ENCODE results near the gene DYNC1I2.

DYNC1I2 gene

DNA sequence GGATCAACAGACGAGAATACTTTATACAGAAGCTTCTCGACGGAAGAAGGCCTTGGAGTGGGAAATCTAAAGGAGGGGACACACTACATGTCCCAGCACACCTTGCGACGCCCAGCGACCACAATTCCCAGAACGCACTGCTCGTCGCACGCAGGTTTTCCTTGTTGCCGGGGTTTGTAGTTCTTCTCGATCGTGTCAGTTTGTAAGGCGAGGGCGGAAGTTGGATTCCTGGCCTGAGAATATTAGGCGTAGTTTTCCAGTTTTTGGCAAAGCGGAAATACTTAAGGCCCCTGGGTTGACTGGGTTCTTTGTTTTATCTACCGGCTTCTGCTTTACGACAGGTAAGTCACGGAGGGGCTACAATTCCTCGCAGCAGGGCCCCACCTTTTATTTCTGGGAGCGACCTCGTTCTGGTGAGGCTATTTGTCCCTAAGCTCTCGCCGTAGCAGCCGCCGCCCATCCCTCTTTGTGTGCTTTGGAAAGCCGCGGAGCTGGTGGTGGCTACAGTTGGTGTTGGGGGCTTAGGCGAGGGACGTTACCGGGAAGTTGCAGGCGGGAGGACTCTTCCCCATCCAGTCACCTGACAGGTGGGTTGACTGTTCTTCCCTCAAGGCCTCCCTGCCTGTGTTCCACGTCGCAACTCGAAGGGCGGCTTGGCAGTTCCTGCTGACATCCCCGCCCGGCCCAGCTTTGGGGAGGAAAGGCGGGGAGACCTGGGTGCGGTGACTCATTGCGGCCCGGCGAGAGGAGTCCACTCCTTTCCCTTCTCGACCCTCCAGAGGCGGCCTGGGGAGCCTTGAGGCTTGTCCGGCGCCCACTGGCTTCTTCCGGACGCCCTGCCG lies at the start of gene DYNC1I2:
DYNC1I2 (plus strand) TSS at position 183 of the 842 bp plus-strand sequence. CDS start 2,687 bp downstream, outside the sequence.
- Histone ChIP-seq H3K9ac (ENCODE audit: low read length) (peak within 1 kb of the TSS; percentile 10), H3K36me3 (ENCODE audit: control insufficient read depth, insufficient read depth, low read length) (no peaks in the 10 kb centered on the region), H3K4me3 (ENCODE audit: low read length) (peak within 1 kb of the TSS; percentile 75), H3K27me3 (ENCODE audit: control insufficient read depth, insufficient read depth, low read length) (no peaks in the 10 kb centered on the region), H3K27ac (ENCODE audit: low read depth, low read length) (peak within 1 kb of the TSS; percentile 79), H3K4me1 (ENCODE audit: control insufficient read depth, insufficient read depth, low read length) (peaks cover 7% of the 10 kb centered on the region)

DNA sequence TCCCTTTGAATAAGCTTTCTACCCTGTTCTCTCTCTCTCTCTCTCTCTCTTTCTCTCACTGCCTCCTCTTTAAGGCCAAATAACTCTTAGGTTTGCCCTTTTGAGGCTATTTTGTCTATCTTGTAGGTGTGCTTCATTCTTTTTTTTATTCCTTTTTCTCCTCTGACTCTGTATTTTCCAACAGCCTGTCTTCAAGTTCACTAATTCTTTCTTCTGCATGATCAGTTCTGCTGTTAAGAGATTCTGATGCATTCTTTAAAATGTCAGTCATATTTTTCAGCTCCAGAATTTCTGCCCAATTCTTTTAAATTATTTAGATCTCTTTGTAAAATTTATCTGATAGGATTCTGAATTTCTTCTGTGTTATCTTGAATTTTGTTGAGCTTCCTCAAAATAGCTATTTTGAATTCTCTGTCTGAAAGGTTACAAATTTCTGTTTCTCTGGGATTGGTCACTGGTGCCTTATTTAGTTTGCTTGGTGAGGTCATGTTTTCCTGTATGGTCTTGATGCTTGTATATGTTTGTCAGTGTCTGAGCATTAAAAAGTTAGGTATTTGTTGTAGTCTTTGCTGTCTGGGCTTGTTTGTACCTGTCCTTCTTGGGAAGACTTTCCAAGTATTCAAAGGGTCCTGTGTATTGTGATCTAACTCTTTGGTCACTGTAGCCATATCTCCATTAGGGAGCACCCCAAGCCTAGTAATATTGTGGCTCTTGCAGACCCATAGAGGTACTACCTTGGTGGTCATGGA lies 35.4 kb upstream of the DYNC1I2 start:
- Histone ChIP-seq H3K36me3 (ENCODE audit: control insufficient read depth, insufficient read depth, low read length) (no peaks in the 10 kb centered on the region), H3K27me3 (ENCODE audit: control insufficient read depth, insufficient read depth, low read length) (peaks cover 3% of the 10 kb centered on the region), H3K4me1 (ENCODE audit: control insufficient read depth, insufficient read depth, low read length) (no peaks in the 10 kb centered on the region)

GRCh38 chr2:171652416-171652785 lies 34.9 kb upstream of the DYNC1I2 start:
- Histone ChIP-seq H3K36me3 (ENCODE audit: control insufficient read depth, insufficient read depth, low read length) (no peaks in the 10 kb centered on the region), H3K27me3 (ENCODE audit: control insufficient read depth, insufficient read depth, low read length) (peaks cover 3% of the 10 kb centered on the region), H3K4me1 (ENCODE audit: control insufficient read depth, insufficient read depth, low read length) (no peaks in the 10 kb centered on the region), H3K9ac (ENCODE audit: low read length) (no peak overlapping the region), H3K27ac (ENCODE audit: low read depth, low read length) (no peak overlapping the region), H3K4me3 (ENCODE audit: low read length) (no peak overlapping the region)

More for the DNA sequence above, 35.4 kb upstream of the DYNC1I2 start:
- H3K9ac ChIP-seq (ENCODE audit: low read length), result no peak overlapping the region
- no peak overlapping the region for H3K4me3 ChIP-seq (ENCODE audit: low read length)
- no peak overlapping the region for H3K27ac ChIP-seq (ENCODE audit: low read depth, low read length)

DNA sequence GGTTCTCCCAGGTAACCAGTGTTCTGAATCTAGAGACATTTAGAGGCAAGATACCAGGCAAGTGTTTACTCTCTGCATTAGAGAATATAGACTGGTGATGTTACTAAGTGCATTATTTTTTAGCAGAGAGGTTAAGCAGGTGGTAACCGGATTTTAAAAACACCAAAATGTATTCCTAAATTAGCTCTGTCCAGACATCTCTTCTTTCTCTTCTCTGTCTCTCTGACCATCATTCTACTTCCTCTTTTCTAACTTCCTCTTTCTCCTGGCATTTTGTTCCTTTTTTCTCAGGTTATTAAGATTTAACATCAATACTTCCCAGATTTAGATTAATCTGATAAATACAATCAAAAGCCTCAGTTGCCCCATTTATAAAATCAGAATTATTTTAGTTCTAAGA lies 31.7 kb upstream of the DYNC1I2 start:
- Histone ChIP-seq H3K27ac (ENCODE audit: low read depth, low read length) (no peak overlapping the region), H3K4me1 (ENCODE audit: control insufficient read depth, insufficient read depth, low read length) (no peaks in the 10 kb centered on the region), H3K36me3 (ENCODE audit: control insufficient read depth, insufficient read depth, low read length) (no peaks in the 10 kb centered on the region), H3K27me3 (ENCODE audit: control insufficient read depth, insufficient read depth, low read length) (peaks cover 3% of the 10 kb centered on the region), H3K9ac (ENCODE audit: low read length) (no peak overlapping the region), H3K4me3 (ENCODE audit: low read length) (no peak overlapping the region)

DNA sequence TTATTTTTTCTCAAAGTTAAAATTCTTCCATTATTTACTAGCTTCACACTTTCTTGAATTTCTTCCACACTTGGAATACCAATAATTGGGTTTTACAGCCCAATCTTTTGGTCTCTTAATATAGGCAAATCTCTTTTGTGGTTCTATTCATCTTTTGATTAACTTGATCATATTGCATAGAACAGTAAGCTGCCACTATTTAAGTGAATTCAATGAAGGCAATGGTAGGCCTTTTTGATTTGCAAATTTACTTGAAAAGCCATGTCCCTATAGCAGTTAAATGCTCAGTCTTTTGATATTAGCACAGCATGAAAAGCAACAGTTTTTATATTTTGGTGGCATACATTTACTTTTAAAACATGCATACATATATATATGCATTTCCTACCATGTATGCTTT lies 20.2 kb upstream of the DYNC1I2 start:
- no peak overlapping the region for H3K9ac ChIP-seq (ENCODE audit: low read length)
- no peaks in the 10 kb centered on the region for H3K4me1 ChIP-seq (ENCODE audit: control insufficient read depth, insufficient read depth, low read length)
- no peaks in the 10 kb centered on the region for H3K36me3 ChIP-seq (ENCODE audit: control insufficient read depth, insufficient read depth, low read length)
- H3K4me3 ChIP-seq (ENCODE audit: low read length), result no peak overlapping the region
- H3K27me3 ChIP-seq (ENCODE audit: control insufficient read depth, insufficient read depth, low read length), result no peaks in the 10 kb centered on the region
- H3K27ac ChIP-seq (ENCODE audit: low read depth, low read length), result no peak overlapping the region

- Histone ChIP-seq H3K27me3 (ENCODE audit: control insufficient read depth, insufficient read depth, low read length) (no peaks in the 10 kb centered on the region), H3K9ac (ENCODE audit: low read length) (no peak overlapping the region), H3K36me3 (ENCODE audit: control insufficient read depth, insufficient read depth, low read length) (no peaks in the 10 kb centered on the region), H3K4me3 (ENCODE audit: low read length) (no peak overlapping the region), H3K27ac (ENCODE audit: low read depth, low read length) (no peak overlapping the region), H3K4me1 (ENCODE audit: control insufficient read depth, insufficient read depth, low read length) (no peaks in the 10 kb centered on the region)
These were observed 19.1 kb upstream of the DYNC1I2 start for GRCh38 chr2:171668183-171668582.

DNA sequence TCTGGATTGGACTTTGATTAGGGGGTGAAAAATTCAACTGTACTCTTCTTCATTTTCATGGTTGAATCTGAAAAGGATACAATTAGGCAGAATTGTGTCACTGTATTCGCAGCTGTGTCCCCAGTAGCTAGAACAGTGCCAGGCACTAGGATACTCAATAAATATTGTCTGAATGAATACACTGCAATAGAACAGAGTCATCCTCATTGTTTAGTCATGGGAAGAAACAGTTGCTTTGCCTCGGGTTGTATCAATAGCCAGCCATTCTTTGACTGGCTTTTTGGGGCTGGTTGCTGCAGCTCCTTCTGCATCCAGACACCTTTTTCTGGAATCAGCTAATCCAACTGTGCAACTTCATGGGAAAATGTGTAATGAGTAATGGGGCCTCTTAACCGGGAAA lies 18.1 kb upstream of the DYNC1I2 start:
- Histone ChIP-seq H3K27ac (ENCODE audit: low read depth, low read length) (no peak overlapping the region), H3K4me1 (ENCODE audit: control insufficient read depth, insufficient read depth, low read length) (no peaks in the 10 kb centered on the region), H3K27me3 (ENCODE audit: control insufficient read depth, insufficient read depth, low read length) (no peaks in the 10 kb centered on the region), H3K36me3 (ENCODE audit: control insufficient read depth, insufficient read depth, low read length) (no peaks in the 10 kb centered on the region), H3K9ac (ENCODE audit: low read length) (no peak overlapping the region), H3K4me3 (ENCODE audit: low read length) (no peak overlapping the region)

GRCh38 chr2:171670655-171671054 lies 16.6 kb upstream of the DYNC1I2 start:
- Histone ChIP-seq H3K36me3 (ENCODE audit: control insufficient read depth, insufficient read depth, low read length) (no peaks in the 10 kb centered on the region), H3K27me3 (ENCODE audit: control insufficient read depth, insufficient read depth, low read length) (no peaks in the 10 kb centered on the region)

DNA sequence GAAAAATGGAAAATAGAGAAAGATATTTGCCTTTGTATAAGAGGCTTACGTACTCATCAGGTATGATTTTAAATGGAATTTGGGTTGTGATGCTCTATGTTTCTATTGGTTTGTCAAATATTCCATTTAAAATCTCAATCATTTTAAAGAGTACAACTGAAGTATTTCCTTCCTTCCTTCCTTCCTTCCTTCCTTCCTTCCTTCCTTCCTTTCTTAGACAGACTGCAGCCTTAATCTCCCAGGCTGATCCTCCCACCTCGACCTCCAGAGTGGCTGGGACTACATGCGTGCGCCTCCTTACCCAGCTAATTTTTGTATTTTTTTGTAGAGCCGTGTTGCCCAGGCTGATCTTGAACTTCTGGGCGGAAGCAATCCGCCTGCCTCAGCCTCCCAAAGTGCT lies 15.4 kb upstream of the DYNC1I2 start:
- H3K4me1 ChIP-seq (ENCODE audit: control insufficient read depth, insufficient read depth, low read length), result no peaks in the 10 kb centered on the region
- no peak overlapping the region for H3K4me3 ChIP-seq (ENCODE audit: low read length)
- no peaks in the 10 kb centered on the region for H3K36me3 ChIP-seq (ENCODE audit: control insufficient read depth, insufficient read depth, low read length)
- H3K27me3 ChIP-seq (ENCODE audit: control insufficient read depth, insufficient read depth, low read length), result no peaks in the 10 kb centered on the region
- no peak overlapping the region for H3K9ac ChIP-seq (ENCODE audit: low read length)
- no peak overlapping the region for H3K27ac ChIP-seq (ENCODE audit: low read depth, low read length)

More at GRCh38 chr2:171670655-171671054, 16.6 kb upstream of the DYNC1I2 start:
- Histone ChIP-seq H3K4me3 (ENCODE audit: low read length) (no peak overlapping the region), H3K27ac (ENCODE audit: low read depth, low read length) (no peak overlapping the region), H3K4me1 (ENCODE audit: control insufficient read depth, insufficient read depth, low read length) (no peaks in the 10 kb centered on the region), H3K9ac (ENCODE audit: low read length) (no peak overlapping the region)

DNA sequence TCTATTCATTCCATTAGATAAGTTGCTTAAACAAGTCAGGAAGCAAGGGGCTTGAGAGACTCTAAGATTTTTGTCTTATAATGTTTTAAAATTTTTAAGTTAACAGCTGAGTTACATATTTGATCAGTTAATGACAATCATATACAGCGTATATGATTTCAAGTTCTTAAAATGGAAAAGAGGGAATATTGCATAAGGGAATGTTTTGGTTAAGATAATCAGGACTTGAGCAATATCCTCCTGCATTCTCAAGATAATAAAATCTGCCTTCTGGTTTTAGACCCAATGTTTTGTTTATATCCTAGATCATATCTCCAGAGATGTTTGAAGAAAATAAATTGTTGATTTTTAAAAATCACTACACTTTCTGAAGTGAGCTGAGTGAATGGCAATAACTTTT lies 13.4 kb upstream of the DYNC1I2 start:
- Histone ChIP-seq H3K27ac (ENCODE audit: low read depth, low read length) (no peak overlapping the region), H3K4me3 (ENCODE audit: low read length) (no peak overlapping the region), H3K9ac (ENCODE audit: low read length) (no peak overlapping the region), H3K36me3 (ENCODE audit: control insufficient read depth, insufficient read depth, low read length) (no peaks in the 10 kb centered on the region), H3K4me1 (ENCODE audit: control insufficient read depth, insufficient read depth, low read length) (no peaks in the 10 kb centered on the region), H3K27me3 (ENCODE audit: control insufficient read depth, insufficient read depth, low read length) (no peaks in the 10 kb centered on the region)

GRCh38 chr2:171675810-171676345 lies 11.4 kb upstream of the DYNC1I2 start:
- Histone ChIP-seq H3K36me3 (ENCODE audit: control insufficient read depth, insufficient read depth, low read length) (no peaks in the 10 kb centered on the region), H3K27me3 (ENCODE audit: control insufficient read depth, insufficient read depth, low read length) (no peaks in the 10 kb centered on the region), H3K9ac (ENCODE audit: low read length) (no peak overlapping the region), H3K4me1 (ENCODE audit: control insufficient read depth, insufficient read depth, low read length) (no peaks in the 10 kb centered on the region), H3K27ac (ENCODE audit: low read depth, low read length) (no peak overlapping the region), H3K4me3 (ENCODE audit: low read length) (no peak overlapping the region)

GRCh38 chr2:171678619-171679018 lies 8.7 kb upstream of the DYNC1I2 start:
- no peaks in the 10 kb centered on the region for H3K27me3 ChIP-seq (ENCODE audit: control insufficient read depth, insufficient read depth, low read length)
- no peak overlapping the region for H3K4me3 ChIP-seq (ENCODE audit: low read length)
- H3K27ac ChIP-seq (ENCODE audit: low read depth, low read length), result no peak overlapping the region
- no peaks in the 10 kb centered on the region for H3K4me1 ChIP-seq (ENCODE audit: control insufficient read depth, insufficient read depth, low read length)
- H3K36me3 ChIP-seq (ENCODE audit: control insufficient read depth, insufficient read depth, low read length), result no peaks in the 10 kb centered on the region
- H3K9ac ChIP-seq (ENCODE audit: low read length), result no peak overlapping the region

Measured in rectal smooth muscle tissue (tissue), 1 donor.